ENCODE results near the gene USH1G.

USH1G gene

DNA sequence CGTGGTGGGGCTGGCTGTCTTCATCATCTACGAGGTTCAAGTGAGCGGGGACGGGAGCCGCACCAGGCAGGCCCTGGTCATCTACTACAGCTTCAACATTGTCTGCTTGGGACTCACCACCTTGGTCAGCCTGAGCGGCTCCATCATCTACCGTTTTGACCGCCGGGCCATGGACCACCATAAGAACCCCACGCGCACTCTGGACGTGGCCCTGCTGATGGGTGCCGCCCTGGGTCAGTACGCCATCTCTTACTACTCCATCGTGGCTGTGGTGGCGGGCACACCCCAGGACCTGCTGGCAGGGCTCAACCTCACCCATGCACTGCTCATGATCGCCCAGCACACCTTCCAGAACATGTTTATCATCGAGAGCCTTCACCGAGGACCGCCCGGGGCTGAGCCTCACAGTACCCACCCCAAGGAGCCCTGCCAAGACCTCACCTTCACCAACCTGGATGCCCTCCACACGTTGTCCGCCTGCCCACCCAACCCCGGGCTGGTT, 7.5 kb upstream of the USH1G start:
- peaks cover 18% of the 10 kb centered on the region for H3K27me3 ChIP-seq (ENCODE audit: insufficient read depth, poor library complexity, severe bottlenecking)
- no peak for TF ChIP-seq GABPA (IDR thresholded peaks at IDR 0.05; ENCODE audit: low read depth)
- TF ChIP-seq POLR2AphosphoS5 (IDR thresholded peaks at IDR 0.05; ENCODE audit: low read depth), result no peak
- no peak for TF ChIP-seq SPI1 (IDR thresholded peaks at IDR 0.05; ENCODE audit: borderline replicate concordance, low read depth)
- TF ChIP-seq, protein P1, sequence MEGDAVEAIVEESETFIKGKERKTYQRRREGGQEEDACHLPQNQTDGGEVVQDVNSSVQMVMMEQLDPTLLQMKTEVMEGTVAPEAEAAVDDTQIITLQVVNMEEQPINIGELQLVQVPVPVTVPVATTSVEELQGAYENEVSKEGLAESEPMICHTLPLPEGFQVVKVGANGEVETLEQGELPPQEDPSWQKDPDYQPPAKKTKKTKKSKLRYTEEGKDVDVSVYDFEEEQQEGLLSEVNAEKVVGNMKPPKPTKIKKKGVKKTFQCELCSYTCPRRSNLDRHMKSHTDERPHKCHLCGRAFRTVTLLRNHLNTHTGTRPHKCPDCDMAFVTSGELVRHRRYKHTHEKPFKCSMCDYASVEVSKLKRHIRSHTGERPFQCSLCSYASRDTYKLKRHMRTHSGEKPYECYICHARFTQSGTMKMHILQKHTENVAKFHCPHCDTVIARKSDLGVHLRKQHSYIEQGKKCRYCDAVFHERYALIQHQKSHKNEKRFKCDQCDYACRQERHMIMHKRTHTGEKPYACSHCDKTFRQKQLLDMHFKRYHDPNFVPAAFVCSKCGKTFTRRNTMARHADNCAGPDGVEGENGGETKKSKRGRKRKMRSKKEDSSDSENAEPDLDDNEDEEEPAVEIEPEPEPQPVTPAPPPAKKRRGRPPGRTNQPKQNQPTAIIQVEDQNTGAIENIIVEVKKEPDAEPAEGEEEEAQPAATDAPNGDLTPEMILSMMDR (IDR thresholded peaks at IDR 0.05; ENCODE audit: insufficient read depth, low read length), result no peak
- TF ChIP-seq, protein P2, sequence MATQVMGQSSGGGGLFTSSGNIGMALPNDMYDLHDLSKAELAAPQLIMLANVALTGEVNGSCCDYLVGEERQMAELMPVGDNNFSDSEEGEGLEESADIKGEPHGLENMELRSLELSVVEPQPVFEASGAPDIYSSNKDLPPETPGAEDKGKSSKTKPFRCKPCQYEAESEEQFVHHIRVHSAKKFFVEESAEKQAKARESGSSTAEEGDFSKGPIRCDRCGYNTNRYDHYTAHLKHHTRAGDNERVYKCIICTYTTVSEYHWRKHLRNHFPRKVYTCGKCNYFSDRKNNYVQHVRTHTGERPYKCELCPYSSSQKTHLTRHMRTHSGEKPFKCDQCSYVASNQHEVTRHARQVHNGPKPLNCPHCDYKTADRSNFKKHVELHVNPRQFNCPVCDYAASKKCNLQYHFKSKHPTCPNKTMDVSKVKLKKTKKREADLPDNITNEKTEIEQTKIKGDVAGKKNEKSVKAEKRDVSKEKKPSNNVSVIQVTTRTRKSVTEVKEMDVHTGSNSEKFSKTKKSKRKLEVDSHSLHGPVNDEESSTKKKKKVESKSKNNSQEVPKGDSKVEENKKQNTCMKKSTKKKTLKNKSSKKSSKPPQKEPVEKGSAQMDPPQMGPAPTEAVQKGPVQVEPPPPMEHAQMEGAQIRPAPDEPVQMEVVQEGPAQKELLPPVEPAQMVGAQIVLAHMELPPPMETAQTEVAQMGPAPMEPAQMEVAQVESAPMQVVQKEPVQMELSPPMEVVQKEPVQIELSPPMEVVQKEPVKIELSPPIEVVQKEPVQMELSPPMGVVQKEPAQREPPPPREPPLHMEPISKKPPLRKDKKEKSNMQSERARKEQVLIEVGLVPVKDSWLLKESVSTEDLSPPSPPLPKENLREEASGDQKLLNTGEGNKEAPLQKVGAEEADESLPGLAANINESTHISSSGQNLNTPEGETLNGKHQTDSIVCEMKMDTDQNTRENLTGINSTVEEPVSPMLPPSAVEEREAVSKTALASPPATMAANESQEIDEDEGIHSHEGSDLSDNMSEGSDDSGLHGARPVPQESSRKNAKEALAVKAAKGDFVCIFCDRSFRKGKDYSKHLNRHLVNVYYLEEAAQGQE (IDR thresholded peaks at IDR 0.05; ENCODE audit: insufficient replicate concordance, low read depth), result no peak
- no peak for DNase-seq (ENCODE audit: low read depth in 1 of 2, low spot score in 1 of 2)
- no peak overlapping the region for H3K27ac ChIP-seq (replicated peaks)
- H3K4me3 ChIP-seq (replicated peaks; ENCODE audit: insufficient read depth, low read length), result no peak overlapping the region

DNA sequence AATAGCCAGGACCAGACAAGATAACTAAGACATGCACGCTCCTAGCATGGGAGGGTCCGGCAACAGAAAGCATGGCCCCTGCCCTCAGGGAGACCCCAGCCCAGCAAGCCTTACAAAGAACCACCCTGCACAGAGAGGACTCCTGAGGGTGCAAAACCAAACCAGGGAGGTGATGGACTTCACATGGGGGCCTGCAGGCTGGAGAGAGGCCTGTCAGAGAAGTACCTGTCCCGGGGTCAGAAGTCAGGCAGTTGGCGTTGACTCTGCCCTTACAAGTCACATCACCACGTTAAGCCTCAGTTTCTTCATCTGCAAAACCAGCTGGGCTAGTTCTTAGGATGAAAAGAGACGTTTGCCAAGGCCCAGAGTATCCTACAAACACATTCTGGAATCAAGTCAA, 5.7 kb upstream of the USH1G start:
- DNase-seq (ENCODE audit: low read depth in 1 of 2, low spot score in 1 of 2), result no peak
- TF ChIP-seq POLR2AphosphoS5 (IDR thresholded peaks at IDR 0.05; ENCODE audit: low read depth) (no peak), GABPA (IDR thresholded peaks at IDR 0.05; ENCODE audit: low read depth) (no peak), SPI1 (IDR thresholded peaks at IDR 0.05; ENCODE audit: borderline replicate concordance, low read depth) (no peak)
- TF ChIP-seq, protein P1 (IDR thresholded peaks at IDR 0.05; ENCODE audit: insufficient read depth, low read length), result no peak
- TF ChIP-seq, protein P2 (IDR thresholded peaks at IDR 0.05; ENCODE audit: insufficient replicate concordance, low read depth), result no peak
- no peak overlapping the region for H3K4me3 ChIP-seq (replicated peaks; ENCODE audit: insufficient read depth, low read length)
- H3K27me3 ChIP-seq (ENCODE audit: insufficient read depth, poor library complexity, severe bottlenecking), result peaks cover 21% of the 10 kb centered on the region
- H3K27ac ChIP-seq (replicated peaks), result no peak overlapping the region

DNA sequence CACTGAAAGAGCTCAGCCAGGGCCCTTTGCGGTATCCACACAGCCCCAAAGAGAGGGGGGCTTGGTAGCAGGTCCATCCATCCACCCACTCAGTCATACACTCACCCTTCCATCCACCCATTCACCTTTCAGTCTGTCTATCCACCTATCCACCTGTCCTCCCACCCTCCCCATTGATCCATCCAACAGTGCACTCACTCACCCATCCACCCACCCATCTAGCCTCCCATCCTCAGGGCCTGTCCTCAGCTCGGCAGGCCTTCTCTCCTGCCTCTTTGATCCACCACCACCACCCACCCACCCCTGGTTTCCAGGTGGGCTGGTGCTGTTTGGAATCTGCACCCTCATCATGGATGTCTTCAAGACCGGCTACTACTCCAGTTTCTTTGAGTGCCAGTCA, 2.2 kb upstream of the USH1G start:
- H3K27me3 ChIP-seq (ENCODE audit: insufficient read depth, poor library complexity, severe bottlenecking), result peaks cover 36% of the 10 kb centered on the region
- TF ChIP-seq, protein P1 (IDR thresholded peaks at IDR 0.05; ENCODE audit: insufficient read depth, low read length), result no peak
- TF ChIP-seq SPI1 (IDR thresholded peaks at IDR 0.05; ENCODE audit: borderline replicate concordance, low read depth) (no peak), GABPA (IDR thresholded peaks at IDR 0.05; ENCODE audit: low read depth) (no peak), POLR2AphosphoS5 (IDR thresholded peaks at IDR 0.05; ENCODE audit: low read depth) (no peak)
- TF ChIP-seq, protein P2 (IDR thresholded peaks at IDR 0.05; ENCODE audit: insufficient replicate concordance, low read depth), result no peak
- no peak overlapping the region for H3K4me3 ChIP-seq (replicated peaks; ENCODE audit: insufficient read depth, low read length)
- DNase-seq (ENCODE audit: low read depth in 1 of 2, low spot score in 1 of 2), result no peak
- H3K27ac ChIP-seq (replicated peaks), result no peak overlapping the region
